IMR-90 (cell line): Measurements from ENCODE around the gene CPLX1. TPM values are rescaled to one million over a fixed set of nuclear protein-coding genes. Genes with fewer than 3 reads are reported as not detected.

Experiments
- ATAC-seq: fragments of 200-7000 bp; cut with Tn5 transposase; 2 replicates; pipeline ENCODE4 v1.9.1; 2020; ENCODE audit warnings: low read depth, mild to moderate bottlenecking, moderate library complexity
- BruUV-seq: library from RNA; stranded (reverse); fragments of 400-500 nt; replicated peaks from 2 replicates; lab custom pipeline; 2021; lab: Mats Ljungman, UMichigan
- CTCF ChIA-PET: fragments of 300-600 bp; formaldehyde crosslinking; extraction: SDS; loops from one replicate; lab custom pipeline; 2021; ENCODE audit warnings: antibody characterized with exemption; lab: Yijun Ruan, JAX
- POLR2A ChIA-PET: fragments of 300-600 bp; sonication (Branson Sonifier 250); formaldehyde crosslinking; loops from one replicate; lab custom pipeline; 2022; ENCODE audit warnings: antibody characterized with exemption; ENCODE audit not compliant: unreplicated experiment; lab: Charles Lee
- DNase-seq: peaks from one replicate; pipeline ENCODE4 v3.0.0; 2013
- H2AFZ ChIP-seq: replicated peaks from 2 replicates; pipeline ENCODE3; 2013; ENCODE audit warnings: low read length, mild to moderate bottlenecking; ENCODE audit not compliant: poor library complexity
- H2AK5ac ChIP-seq: 2 replicates; pipeline ENCODE4 v1.6.1; 2013; ENCODE audit warnings: low read depth, low read length, inconsistent platforms
- H2AK9ac ChIP-seq: replicated peaks from 2 replicates; pipeline ENCODE3; 2013; ENCODE audit warnings: mild to moderate bottlenecking, low read depth, low read length, moderate library complexity; ENCODE audit not compliant: poor library complexity
- H2BK120ac ChIP-seq: 2 replicates; pipeline ENCODE4 v1.6.1; 2013; ENCODE audit warnings: low read depth, low read length, inconsistent platforms
- H2BK15ac ChIP-seq: 3 replicates; pipeline ENCODE4 v1.6.1; 2013; ENCODE audit warnings: low read depth, low read length, inconsistent platforms
- H2BK20ac ChIP-seq: 2 replicates; pipeline ENCODE4 v1.6.1; 2013; ENCODE audit warnings: low read depth, mild to moderate bottlenecking, inconsistent platforms, low read length, moderate library complexity
- H2BK5ac ChIP-seq: 2 replicates; pipeline ENCODE4 v1.6.1; 2013; ENCODE audit warnings: mild to moderate bottlenecking, low read depth, low read length, inconsistent platforms; ENCODE audit not compliant: poor library complexity, severe bottlenecking
- H3K14ac ChIP-seq: replicated peaks from 2 replicates; pipeline ENCODE4 v1.6.1; 2013; ENCODE audit warnings: low read depth, low read length, inconsistent platforms
- H3K18ac ChIP-seq: 2 replicates; pipeline ENCODE4 v1.6.1; 2013; ENCODE audit warnings: low read depth, low read length, control low read depth
- H3K23ac ChIP-seq: 2 replicates; pipeline ENCODE4 v1.6.1; 2013; ENCODE audit warnings: low read depth, low read length, inconsistent platforms
- H3K27ac ChIP-seq: 2 replicates; pipeline ENCODE4 v1.5.1; 2013; ENCODE audit warnings: mild to moderate bottlenecking, control low read depth, low read length; ENCODE audit not compliant: insufficient read depth
- H3K27me3 ChIP-seq: 2 replicates; pipeline ENCODE4 v1.6.1; 2013; ENCODE audit warnings: low read length; ENCODE audit not compliant: control insufficient read depth, insufficient read depth
- H3K36me3 ChIP-seq: 2 replicates; pipeline ENCODE4 v1.6.1; 2013; ENCODE audit warnings: low read length, mixed read lengths; ENCODE audit not compliant: control insufficient read depth, insufficient read depth
- H3K4ac ChIP-seq: 2 replicates; pipeline ENCODE4 v1.6.1; 2013; ENCODE audit warnings: low read depth, low read length, inconsistent platforms
- H3K4me1 ChIP-seq: 2 replicates; pipeline ENCODE4 v1.6.1; 2013; ENCODE audit warnings: low read length, mixed read lengths; ENCODE audit not compliant: control insufficient read depth, insufficient read depth
- H3K4me2 ChIP-seq: 2 replicates; pipeline ENCODE4 v1.6.1; 2013; ENCODE audit warnings: low read depth, mild to moderate bottlenecking, control low read depth, low read length, moderate library complexity
- H3K4me3 ChIP-seq: 2 replicates; pipeline ENCODE4 v1.5.1; 2013; ENCODE audit warnings: low read depth, mild to moderate bottlenecking, control low read depth, low read length, moderate library complexity; ENCODE audit not compliant: insufficient read depth
- H3K56ac ChIP-seq: 2 replicates; pipeline ENCODE4 v1.6.1; 2013; ENCODE audit warnings: low read length, inconsistent platforms; ENCODE audit not compliant: insufficient read depth; ENCODE audit errors: extremely low read depth
- H3K79me1 ChIP-seq, 2 experiments: 2 replicates each; pipeline ENCODE4 v1.6.1; 2013; ENCODE audit warnings: low read length in 2 of 2, inconsistent platforms in 1 of 2, low read depth in 1 of 2
- H3K9ac ChIP-seq: 2 replicates; pipeline ENCODE4 v1.6.1; 2013; ENCODE audit warnings: low read depth, low read length, control low read depth
- H3K9me1 ChIP-seq: 2 replicates; pipeline ENCODE4 v1.6.1; 2013; ENCODE audit warnings: low read length, inconsistent platforms; ENCODE audit not compliant: insufficient read depth
- H3K9me3 ChIP-seq: 2 replicates; pipeline ENCODE4 v1.6.1; 2013; ENCODE audit warnings: low read length; ENCODE audit not compliant: control insufficient read depth, insufficient read depth
- H4K20me1 ChIP-seq: 2 replicates; pipeline ENCODE4 v1.6.1; 2013; ENCODE audit warnings: low read length, inconsistent platforms; ENCODE audit not compliant: insufficient read depth
- H4K5ac ChIP-seq: 2 replicates; pipeline ENCODE4 v1.6.1; 2013; ENCODE audit warnings: mild to moderate bottlenecking, low read depth, low read length, control low read depth
- H4K8ac ChIP-seq, 2 experiments: 2 replicates each; pipeline ENCODE4 v1.6.1; 2013; ENCODE audit warnings: low read depth in 2 of 2, low read length in 2 of 2, control low read depth in 1 of 2, inconsistent platforms in 1 of 2
- H4K91ac ChIP-seq: 2 replicates; pipeline ENCODE4 v1.6.1; 2013; ENCODE audit warnings: low read depth, low read length, inconsistent platforms; ENCODE audit not compliant: insufficient read depth
- BHLHE40 ChIP-seq: fragments of 150-350 bp; IDR thresholded peaks from 2 replicates; pipeline ENCODE4 v1.6.1; 2016; ENCODE audit warnings: mild to moderate bottlenecking, low read depth, low read length
- CEBPB ChIP-seq: IDR thresholded peaks from 2 replicates; pipeline ENCODE4 v1.6.1; 2012; ENCODE audit warnings: low read depth, low read length, improper control_type of control experiment
- CHD1 ChIP-seq: IDR thresholded peaks from 2 replicates; pipeline ENCODE4 v1.6.1; 2012; ENCODE audit warnings: low read depth, low read length, improper control_type of control experiment
- ELK1 ChIP-seq: fragments of 150-350 bp; IDR thresholded peaks from 2 replicates; pipeline ENCODE4 v1.6.1; 2016; ENCODE audit warnings: low read depth, mild to moderate bottlenecking, low read length, moderate library complexity, borderline replicate concordance
- FOS ChIP-seq: fragments of 150-350 bp; IDR thresholded peaks from 2 replicates; pipeline ENCODE4 v1.6.1; 2016; ENCODE audit warnings: low read depth, low read length
- MAFK ChIP-seq: IDR thresholded peaks from 2 replicates; pipeline ENCODE4 v1.6.1; 2012; ENCODE audit warnings: low read depth, low read length, improper control_type of control experiment
- MAZ ChIP-seq: IDR thresholded peaks from 2 replicates; pipeline ENCODE4 v1.6.1; 2012; ENCODE audit warnings: low read depth, mild to moderate bottlenecking, low read length, improper control_type of control experiment, moderate library complexity, borderline replicate concordance
- MXI1 ChIP-seq: IDR thresholded peaks from 2 replicates; pipeline ENCODE4 v1.6.1; 2012; ENCODE audit warnings: low read depth, mild to moderate bottlenecking, low read length, moderate library complexity, borderline replicate concordance
- NFE2L2 ChIP-seq: fragments of 150-350 bp; IDR thresholded peaks from 2 replicates; pipeline ENCODE4 v1.6.1; 2016; ENCODE audit warnings: low read depth, mild to moderate bottlenecking, low read length
- POLR2A ChIP-seq: IDR thresholded peaks from 2 replicates; pipeline ENCODE4 v1.6.1; 2012; ENCODE audit warnings: mild to moderate bottlenecking, low read depth, low read length
- RCOR1 ChIP-seq: IDR thresholded peaks from 2 replicates; pipeline ENCODE4 v1.6.1; 2012; ENCODE audit warnings: mild to moderate bottlenecking, low read length, improper control_type of control experiment; ENCODE audit not compliant: insufficient replicate concordance
- RFX5 ChIP-seq: IDR thresholded peaks from 2 replicates; pipeline ENCODE4 v1.8.0; 2012; ENCODE audit warnings: low read depth, mild to moderate bottlenecking, low read length, moderate library complexity
- SMC3 ChIP-seq: fragments of 150-350 bp; IDR thresholded peaks from 2 replicates; pipeline ENCODE4 v1.6.1; 2016; ENCODE audit warnings: low read depth, mild to moderate bottlenecking, antibody characterized with exemption, low read length, moderate library complexity
- USF2 ChIP-seq: fragments of 150-350 bp; IDR thresholded peaks from 2 replicates; pipeline ENCODE4 v1.6.1; 2017; ENCODE audit warnings: mild to moderate bottlenecking, antibody characterized with exemption, low read length, low read depth
- WGBS, 2 experiments: methylation state at CpG; one replicate each; pipeline versions ENCODE4 v1.1.5 to v1.1.7; 2013; ENCODE audit warnings: missing lambda C conversion rate in 2 of 2; ENCODE audit not compliant: insufficient read length in 1 of 2; ENCODE audit errors: extremely low coverage in 2 of 2; 5-methylcytosine and 5-hydroxymethylcytosine counted together
- dilution Hi-C: fragments of 300-500 bp; cut with HindIII; formaldehyde crosslinking; loops from one replicate; pipeline ENCODE4 v1.14.3; 2018; ENCODE audit warnings: low sequenced_read_pairs; ENCODE audit not compliant: unreplicated experiment
- in situ Hi-C: fragments of 300-500 bp; cut with MboI; formaldehyde crosslinking; loops from 3 replicates; pipeline ENCODE4 v1.14.3; 2019; ENCODE audit warnings: low sequenced_read_pairs, inconsistent platforms, mixed read lengths
- intact Hi-C: fragments of 100-400 bp; cut with micrococcal nuclease; formaldehyde crosslinking; loops from 2 replicates; pipeline ENCODE4 v1.10.0; 2022
- polyA plus RNA-seq, 3 experiments: library from polyadenylated mRNA; depleted of rRNA; stranded (reverse); fragments of >200 nt; gene quantifications; 2 replicates each; pipeline ENCODE4 v1.2.3, GENCODE V29; 2012; ENCODE audit warnings: low replicate concordance in 1 of 3
- total RNA-seq: library from RNA; depleted of rRNA; stranded (reverse); fragments of >200 nt; gene quantifications from 2 replicates; pipeline ENCODE4 v1.2.3, GENCODE V29; 2012
- TF ChIP-seq, protein P1 (sequence below): conservative IDR thresholded peaks from 2 replicates; pipeline ENCODE4 v1.5.1; 2012; ENCODE audit warnings: mild to moderate bottlenecking, low read depth, low read length, improper control_type of control experiment

The CPLX1 gene
- total and polyA plus RNA-seq, 2 of the 4 experiments (the other 2 are of a cell fraction), result 0.05 TPM; not detected in 1

DNA sequence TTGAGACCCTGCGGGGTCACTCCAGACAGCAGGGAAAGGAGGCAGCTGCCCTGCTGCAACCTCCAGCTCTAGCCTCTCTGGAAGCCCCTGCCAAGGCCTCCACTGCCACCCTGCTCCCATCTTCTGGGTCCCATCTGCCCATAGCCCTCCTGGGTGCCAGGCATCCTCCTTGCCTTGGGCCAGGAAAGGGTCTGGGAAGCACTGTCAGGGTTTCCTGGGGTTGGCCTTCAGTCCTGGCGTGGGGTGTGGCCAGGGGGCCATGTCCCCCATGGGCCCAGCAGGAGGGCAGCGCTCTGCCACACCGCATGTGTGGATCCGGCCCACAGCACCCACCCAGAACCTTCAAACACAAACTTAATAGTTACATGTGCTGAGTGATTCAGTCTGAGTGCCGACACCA lies 3.4 kb upstream of the CPLX1 start:
- H2AK9ac ChIP-seq, result no peak overlapping the region
- no peak for DNase-seq
- H3K36me3 ChIP-seq, result no peaks in the 10 kb centered on the region
- ATAC-seq, result no peak
- no peak overlapping the region for H4K5ac ChIP-seq
- no peaks in the 10 kb centered on the region for H3K9me1 ChIP-seq
- H2AK5ac ChIP-seq, result no peak overlapping the region
- H3K27ac ChIP-seq, result no peak overlapping the region
- no peak overlapping the region for H3K9ac ChIP-seq
- H4K91ac ChIP-seq, result no peak overlapping the region
- H2BK15ac ChIP-seq, result no peak overlapping the region
- H3K56ac ChIP-seq, result no peak overlapping the region
- H3K79me1 ChIP-seq, result no peaks in the 10 kb centered on the region
- no peak overlapping the region for H3K23ac ChIP-seq
- TF ChIP-seq RCOR1 (no peak), FOS (no peak), SMC3 (no peak), MAZ (no peak), MXI1 (no peak), USF2 (no peak), MAFK (no peak), ELK1 (no peak), POLR2A (no peak), CEBPB (no peak), RFX5 (no peak), NFE2L2 (no peak), CHD1 (no peak), BHLHE40 (no peak)
- TF ChIP-seq, protein P1, sequence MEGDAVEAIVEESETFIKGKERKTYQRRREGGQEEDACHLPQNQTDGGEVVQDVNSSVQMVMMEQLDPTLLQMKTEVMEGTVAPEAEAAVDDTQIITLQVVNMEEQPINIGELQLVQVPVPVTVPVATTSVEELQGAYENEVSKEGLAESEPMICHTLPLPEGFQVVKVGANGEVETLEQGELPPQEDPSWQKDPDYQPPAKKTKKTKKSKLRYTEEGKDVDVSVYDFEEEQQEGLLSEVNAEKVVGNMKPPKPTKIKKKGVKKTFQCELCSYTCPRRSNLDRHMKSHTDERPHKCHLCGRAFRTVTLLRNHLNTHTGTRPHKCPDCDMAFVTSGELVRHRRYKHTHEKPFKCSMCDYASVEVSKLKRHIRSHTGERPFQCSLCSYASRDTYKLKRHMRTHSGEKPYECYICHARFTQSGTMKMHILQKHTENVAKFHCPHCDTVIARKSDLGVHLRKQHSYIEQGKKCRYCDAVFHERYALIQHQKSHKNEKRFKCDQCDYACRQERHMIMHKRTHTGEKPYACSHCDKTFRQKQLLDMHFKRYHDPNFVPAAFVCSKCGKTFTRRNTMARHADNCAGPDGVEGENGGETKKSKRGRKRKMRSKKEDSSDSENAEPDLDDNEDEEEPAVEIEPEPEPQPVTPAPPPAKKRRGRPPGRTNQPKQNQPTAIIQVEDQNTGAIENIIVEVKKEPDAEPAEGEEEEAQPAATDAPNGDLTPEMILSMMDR, result no peak
- H3K18ac ChIP-seq, result no peak overlapping the region
- no peak overlapping the region for H3K4ac ChIP-seq
- WGBS, 2 experiments, result 80% methylated on average over 2 of the region's 6 CpGs; no CpG with 5 or more reads in 1 of the 2 experiments
- peaks cover 57% of the 10 kb centered on the region for H3K27me3 ChIP-seq
- H3K4me1 ChIP-seq, result no peaks in the 10 kb centered on the region; the same call in 1 of the 2 replicates
- CTCF ChIA-PET, result no interaction called here
- H3K14ac ChIP-seq, result no peak overlapping the region
- H3K4me3 ChIP-seq, result no peak overlapping the region
- no peak overlapping the region for H2BK120ac ChIP-seq
- POLR2A ChIA-PET, result no interaction called here
- no peak overlapping the region for H2BK5ac ChIP-seq
- no peak overlapping the region for H3K4me2 ChIP-seq
- no peak overlapping the region for H4K8ac ChIP-seq
- intact Hi-C loops (no loop called here), in situ Hi-C loops (no loop called here), dilution Hi-C loops (no loop called here)
- H2BK20ac ChIP-seq, result no peak overlapping the region
- BruUV-seq, result no TSS peak
- H2AFZ ChIP-seq, result no peak overlapping the region
- H3K9me3 ChIP-seq, result peaks cover 5% of the 10 kb centered on the region; the same call in 1 of the 2 replicates
- H4K20me1 ChIP-seq, result peaks cover 3% of the 10 kb centered on the region; the same call in 1 of the 2 replicates
